Effector CD4-positive, alpha-beta T cell (primary cell): ENCODE measurements around the gene SAMD4B.
"Not testable (repeated sequence)": the region's sequence is repeated elsewhere in the genome, so short reads cannot be mapped to it uniquely, and the experiment has no call there.

ENCODE experiments used
- DNase-seq: peaks from one replicate; pipeline ENCODE4 v3.0.0-alpha.2; 2020

The SAMD4B gene

DNA sequence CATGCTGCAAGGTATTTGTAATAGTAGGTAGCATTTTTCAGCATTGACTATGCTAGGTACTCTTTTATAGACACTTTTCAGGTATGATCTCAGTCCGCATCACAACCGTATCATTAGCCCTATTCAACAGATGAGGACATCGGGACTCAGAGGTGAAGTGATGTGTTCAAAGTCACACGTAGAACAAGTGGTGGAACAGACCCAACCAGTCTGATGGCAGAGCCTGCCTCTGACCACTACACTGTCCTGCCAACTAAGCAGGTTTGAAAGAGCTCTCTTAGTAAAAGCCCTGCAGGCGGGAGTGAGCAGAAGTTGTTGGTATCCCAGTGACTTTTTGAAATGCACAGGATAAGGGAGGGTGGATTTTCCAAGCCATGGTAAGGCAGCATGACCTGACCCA is 28.5 kb downstream of the SAMD4B start:
- no peak for DNase-seq

GRCh38 chr19:39372047-39372802 is 30.0 kb downstream of the SAMD4B start:
- DNase-seq, result no peak

- no peak for DNase-seq
Observed at GRCh38 chr19:39372941-39373340, 30.7 kb downstream of the SAMD4B start.

DNA sequence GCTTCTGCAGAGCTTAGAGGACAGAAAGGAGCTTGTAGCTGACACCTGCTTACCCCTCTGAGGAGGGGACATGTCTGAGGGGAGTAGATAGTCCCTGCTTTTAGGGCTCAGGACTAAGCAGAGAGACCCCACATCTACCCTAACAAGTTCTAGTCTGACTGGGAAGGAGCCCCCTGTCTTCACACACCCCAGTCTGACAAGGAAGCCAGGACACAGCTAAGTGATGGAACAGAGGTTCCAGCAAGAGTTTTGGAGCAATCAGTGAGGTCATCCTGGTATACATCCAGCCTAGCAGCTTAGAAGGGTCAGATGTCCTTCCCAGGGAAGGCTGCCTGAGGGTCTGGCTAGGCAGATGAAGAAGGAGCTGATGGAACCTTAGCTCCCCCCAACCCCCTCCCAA is 33.7 kb downstream of the SAMD4B start:
- DNase-seq, result no peak

DNA sequence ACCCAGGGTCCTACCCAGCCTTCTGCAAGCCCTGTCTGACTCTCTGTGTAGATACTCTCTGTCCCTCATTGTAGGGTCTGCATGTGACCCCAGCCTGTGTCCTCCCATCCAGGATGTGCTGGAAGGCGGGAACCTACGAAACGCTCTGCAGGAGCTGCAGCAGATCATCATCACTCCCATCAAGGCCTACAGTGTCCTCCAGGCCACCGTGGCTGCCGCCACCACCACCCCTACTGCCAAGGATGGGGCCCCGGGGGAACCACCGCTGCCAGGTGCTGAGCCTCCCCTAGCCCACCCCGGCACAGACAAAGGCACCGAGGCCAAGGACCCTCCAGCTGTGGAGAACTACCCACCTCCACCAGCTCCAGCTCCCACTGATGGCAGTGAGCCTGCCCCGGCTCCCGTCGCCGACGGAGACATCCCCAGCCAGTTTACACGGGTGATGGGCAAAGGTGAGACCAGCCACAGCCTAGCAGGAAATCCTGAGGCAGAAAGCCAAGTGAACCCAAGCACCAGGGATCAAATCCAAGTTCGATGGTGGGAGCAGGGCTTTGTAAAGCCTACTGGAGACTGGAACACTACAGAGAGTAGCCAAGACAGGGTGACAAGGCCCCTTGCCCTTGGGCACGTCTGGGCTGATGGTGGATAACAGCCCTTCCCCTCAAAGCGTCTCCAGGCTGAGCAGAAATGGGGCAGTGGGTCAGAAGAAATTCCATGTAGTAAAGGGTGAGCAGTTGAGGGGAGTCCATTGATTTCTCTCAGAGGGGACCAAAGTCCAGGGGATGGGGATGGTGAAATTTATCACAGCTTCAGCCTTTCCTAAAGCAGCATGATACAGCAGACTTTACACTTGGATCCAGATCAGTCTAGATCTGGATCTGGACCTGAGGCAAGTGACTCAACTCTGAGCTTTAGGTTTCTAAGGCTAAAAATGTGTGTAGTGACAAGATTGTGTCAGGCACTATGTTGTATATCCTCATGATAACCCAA is 35.4 kb downstream of the SAMD4B start:
- no peak for DNase-seq

GRCh38 chr19:39379366-39379765 is 37.1 kb downstream of the SAMD4B start:
- not testable (repeated sequence) for DNase-seq

GRCh38 chr19:39379865-39380396 is 37.7 kb downstream of the SAMD4B start:
- DNase-seq, result no peak

DNA sequence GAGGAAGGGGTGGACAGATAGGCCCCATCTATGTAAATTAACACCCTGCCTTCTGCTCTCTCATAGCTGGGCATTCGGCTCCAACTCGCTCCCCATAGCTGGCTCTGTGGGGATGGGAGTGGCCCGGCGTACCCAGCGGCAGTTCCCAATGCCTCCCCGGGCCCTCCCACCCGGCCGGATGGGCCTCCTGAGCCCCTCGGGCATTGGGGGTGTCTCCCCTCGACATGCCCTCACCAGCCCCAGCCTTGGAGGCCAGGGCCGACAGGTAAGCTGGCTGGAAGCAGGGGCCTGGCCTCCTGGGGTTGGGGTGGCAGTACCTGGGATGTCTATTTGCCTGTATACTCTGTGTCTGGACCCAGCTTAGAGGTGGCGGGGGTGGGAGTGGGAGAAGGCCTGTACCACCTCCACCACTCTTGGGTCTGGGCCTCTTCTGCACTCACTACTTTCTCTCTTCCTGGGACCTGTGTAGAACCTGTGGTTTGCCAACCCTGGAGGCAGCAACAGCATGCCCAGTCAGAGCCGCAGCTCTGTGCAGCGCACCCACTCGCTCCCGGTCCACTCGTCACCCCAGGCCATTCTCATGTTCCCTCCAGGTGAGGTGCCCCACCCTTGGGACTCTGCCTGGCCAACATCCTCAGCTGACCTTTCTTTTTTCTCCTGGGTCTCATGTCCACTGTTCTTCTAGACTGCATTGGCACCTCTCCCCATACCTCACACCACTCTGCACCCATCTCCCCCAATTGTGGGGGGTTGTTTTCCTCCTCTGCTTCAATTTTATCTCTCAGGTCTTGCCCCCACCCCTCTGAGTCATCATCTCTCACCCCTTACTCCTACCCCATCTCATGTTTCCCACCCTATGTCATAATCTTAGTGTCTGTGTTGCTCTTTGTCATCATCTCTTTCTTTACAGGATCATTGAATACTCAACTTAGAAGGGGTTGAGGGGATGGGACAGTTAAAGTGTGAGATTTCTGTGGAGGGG is 38.6 kb downstream of the SAMD4B start:
- DNase-seq, result no peak

DNA sequence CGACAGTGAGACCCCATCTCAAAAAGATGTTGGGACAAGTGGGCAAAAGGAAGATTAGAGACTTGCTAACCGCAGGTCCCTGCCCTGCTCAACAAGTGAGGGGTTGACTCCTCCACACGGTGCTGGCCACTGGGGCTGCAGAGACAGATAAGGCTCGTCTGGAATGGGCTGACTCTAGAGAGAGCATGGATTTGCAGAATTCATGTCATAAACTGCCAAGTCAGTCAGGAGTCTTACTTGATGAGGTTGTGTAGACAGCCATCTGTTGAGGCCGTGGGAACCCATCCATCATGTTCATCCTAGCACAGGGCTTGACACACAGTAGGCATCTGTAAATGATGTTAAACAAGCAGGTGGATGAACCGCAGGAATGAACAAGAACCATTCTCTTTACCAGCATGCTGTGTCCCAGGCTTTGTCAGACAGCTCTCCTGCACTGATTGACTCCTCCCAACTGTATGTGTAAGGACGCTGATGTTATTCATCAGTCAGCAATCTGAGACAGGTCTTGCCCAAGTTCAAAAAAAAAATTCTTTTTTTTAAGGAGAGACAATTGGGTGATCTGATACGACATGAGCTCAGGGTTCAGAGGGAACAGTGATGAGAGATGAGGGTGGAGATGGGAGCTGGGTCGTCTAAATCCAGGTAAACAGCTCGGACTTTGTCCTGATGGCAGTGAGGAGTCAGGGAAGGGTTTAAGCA is 39.8 kb downstream of the SAMD4B start:
- DNase-seq, result no peak

- DNase-seq, result no peak
Observed at GRCh38 chr19:39382991-39383828, 41.0 kb downstream of the SAMD4B start.

DNA sequence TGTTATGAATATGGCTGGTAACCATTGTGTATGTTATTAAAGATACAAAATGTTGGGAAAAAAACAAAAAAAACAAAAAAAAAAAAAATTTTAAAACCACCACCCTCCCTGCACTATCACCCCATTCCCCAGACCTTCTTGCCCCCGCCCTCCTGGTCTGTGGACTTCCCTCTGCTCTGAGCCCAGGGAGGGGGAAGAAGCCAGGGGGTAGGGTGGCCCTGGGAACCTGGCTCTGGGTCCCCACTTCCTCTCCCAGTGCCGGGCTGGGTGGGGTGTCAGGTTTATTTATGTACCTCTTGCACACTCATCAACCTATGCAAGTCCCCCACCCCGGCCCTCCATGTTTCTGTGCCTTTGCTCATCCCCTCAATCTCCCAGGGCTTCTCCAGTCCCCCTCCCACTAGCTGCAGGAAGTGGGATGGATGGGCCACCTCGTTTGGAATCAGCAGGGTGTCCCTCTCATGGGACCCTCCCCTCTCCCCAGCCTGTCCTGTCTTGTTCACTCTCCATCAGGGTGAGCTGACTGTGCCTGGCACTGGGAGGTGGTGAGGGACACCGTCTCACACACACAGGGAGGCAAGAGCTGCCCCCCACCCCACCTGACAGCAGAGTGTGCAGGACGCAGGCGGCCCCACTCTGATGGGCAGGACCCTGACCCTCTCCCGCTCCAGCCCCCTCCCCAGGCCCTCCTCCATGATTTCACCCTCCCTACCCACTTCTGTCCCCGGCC is 42.8 kb downstream of the SAMD4B start:
- DNase-seq, result no peak

DNA sequence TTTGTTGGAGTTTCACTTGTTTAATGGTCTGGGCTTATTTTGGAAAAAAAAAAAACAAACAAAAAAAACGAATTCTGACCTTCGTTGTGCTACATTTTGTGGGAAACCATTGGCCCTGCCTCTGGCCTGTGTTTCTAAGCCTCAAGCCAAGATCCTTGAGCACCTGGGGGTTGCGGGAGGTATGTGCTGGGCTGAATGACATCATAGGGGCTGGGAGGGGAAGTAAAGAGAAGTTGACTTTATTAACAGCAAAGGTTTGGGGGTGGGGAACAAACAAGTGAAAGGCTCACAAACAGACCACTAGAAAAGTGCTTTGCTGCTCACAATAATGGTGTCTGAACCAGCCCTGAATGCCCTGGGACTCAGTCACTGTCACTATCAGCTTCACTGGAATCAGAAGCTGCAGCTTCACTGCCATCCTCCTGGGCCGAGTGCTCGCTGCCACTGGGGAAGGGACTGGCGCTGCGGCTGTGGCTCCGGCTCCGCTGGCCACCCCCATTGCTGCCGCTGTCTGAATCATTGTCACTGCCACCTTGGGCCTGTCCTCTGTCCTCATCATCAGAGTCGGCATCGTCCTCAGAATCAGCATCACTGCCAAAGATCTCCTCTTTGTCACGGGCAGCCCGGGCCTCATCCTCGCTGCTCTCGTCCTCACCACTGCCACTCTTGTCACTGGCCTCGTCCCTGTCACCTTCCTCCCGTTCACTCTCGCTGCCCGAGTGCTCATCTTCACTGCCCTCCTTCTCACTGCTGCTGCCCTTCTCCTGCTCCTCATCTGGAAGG is 43.6 kb downstream of the SAMD4B start:
- no peak for DNase-seq

DNA sequence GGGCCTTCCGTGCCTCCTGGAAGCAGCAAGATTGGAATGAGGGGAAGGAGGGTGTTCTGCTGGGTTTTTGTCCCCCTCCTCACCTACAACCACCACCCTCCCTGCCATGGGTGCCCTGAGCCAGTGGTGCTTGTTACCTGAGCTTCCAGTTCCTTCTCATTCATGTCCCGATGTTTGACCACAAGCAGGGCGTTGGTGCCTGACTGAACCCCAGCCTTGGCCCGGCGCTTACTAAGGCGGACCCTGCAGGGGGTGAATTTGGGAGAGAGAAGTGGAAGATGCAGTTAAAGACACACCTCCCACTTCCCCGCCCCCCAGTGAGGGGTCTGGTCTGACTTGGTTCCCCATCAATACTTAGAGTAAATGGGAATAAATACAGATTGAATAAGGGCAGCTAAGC is 44.3 kb downstream of the SAMD4B start:
- DNase-seq, result no peak

DNA sequence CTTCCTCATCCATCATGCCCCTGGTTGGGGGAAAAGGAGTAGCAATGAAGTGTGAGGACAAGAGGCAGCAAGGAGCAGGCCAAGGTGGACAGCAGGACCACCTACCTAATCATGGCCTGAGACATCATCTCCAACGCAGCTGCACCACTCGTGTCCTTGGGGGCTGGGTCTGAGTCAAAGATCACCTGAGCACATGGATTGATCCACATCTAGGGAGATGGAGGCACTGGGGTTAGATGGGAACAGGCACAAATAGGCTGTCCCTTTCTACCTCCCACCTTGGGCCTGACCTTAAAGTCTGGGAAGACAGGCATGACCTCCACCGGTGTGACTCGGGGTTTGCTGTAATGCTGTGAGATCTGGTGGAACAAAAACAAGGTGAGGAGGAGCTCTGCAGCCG is 46.4 kb downstream of the SAMD4B start:
- no peak for DNase-seq

- DNase-seq, result no peak
Observed at GRCh38 chr19:39389631-39390414, 47.6 kb downstream of the SAMD4B start.

DNA sequence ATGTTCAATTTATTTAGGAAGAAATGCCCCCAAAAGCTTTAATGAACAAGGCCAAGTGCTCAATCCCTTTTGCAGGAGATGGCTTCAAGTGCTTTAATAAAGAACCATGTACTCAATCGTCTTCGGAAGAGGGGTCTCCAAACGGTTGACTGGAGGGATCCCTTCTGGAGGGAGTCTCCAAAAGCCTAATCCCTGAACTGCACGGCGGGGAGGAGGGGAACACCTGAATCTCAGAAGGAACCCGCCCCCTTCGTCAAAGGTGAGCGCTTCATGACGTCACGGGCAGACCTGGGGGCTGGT is 48.2 kb downstream of the SAMD4B start:
- peak; percentile 83 for DNase-seq

DNA sequence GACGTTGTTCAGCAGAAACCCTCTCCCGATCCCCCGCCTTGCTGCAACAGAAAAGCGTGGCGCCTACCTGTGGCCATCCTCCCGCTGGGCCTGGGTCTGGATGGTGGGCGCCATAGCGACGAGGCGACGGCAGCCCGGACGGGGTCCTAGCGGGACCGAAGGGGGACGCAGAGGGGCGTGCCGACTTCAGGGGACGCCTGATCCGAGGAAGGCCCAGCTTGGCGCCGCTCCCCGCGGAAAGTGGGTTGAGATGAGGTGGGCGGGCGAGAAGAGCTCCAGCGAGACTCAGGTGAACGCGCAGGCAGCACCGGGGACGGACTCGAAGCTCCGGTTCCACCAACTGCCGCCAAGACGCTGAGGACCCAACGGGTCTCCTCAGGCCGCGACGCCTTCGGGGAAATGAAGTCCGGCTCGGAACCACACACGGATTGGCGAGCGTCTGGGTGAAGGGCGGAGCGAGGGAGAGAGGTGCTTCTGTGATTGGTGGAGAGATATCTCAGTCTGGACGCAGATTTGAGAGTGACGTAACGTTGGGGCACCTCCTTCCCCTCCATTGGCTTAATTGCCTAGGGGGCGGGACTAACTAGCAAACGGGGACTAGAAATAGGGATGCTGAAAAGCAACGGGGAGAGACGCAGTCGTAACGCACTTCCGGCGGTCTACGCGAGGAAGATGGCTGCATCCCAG is 48.7 kb downstream of the SAMD4B start, which contains the start of the genes MED29 and PAF1:
MED29 (plus strand) TSS at position 628 of the 687 bp plus-strand sequence; CDS start at position 673, 45 bp downstream.
PAF1 (minus strand) TSS at position 356 of the 687 bp plus-strand sequence; CDS start at position 114, 242 bp downstream.
- DNase-seq, result peak; percentile 93
